Breast epithelium (tissue), 4 donors: Measurements from ENCODE around the gene SEMA4D. TPM values are rescaled to one million over a fixed set of nuclear protein-coding genes. Genes with fewer than 3 reads are reported as not detected.

Experiments
- DNase-seq, 2 donors: peaks; one replicate each; pipeline ENCODE4 v3.0.0-alpha.2; 2019; ENCODE audit warnings: low spot score in 2 of 2
- H3K27ac ChIP-seq, 2 donors: fragments of 200-600 bp; sonication (generic) in 1 of 2; one replicate each; pipeline ENCODE4 v1.5.1; 2016 to 2019; ENCODE audit warnings: mild to moderate bottlenecking in 1 of 2
- H3K27me3 ChIP-seq, 2 donors: fragments of 200-600 bp; sonication (generic) in 1 of 2; one replicate each; pipeline versions ENCODE4 v1.5.1 to v1.6.0; 2017 to 2019; ENCODE audit warnings: control low read depth in 1 of 2, mild to moderate bottlenecking in 1 of 2
- H3K36me3 ChIP-seq: fragments of 200-600 bp; one replicate; pipeline ENCODE4 v1.5.1; 2019
- H3K4me1 ChIP-seq, 2 donors: fragments of 200-600 bp; sonication (generic); one replicate each; pipeline ENCODE4 v1.5.1; 2016 to 2019; ENCODE audit warnings: control low read depth in 1 of 2
- H3K4me3 ChIP-seq, 3 donors: fragments of 200-600 bp; sonication (generic); 1 replicate in 2 of 3; 2 replicates in 1 of 3; pipeline ENCODE4 v1.5.1; 2016 to 2019; ENCODE audit warnings: mild to moderate bottlenecking in 3 of 3, moderate library complexity in 2 of 3
- H3K9me3 ChIP-seq, 2 donors: fragments of 200-600 bp; sonication (generic) in 1 of 2; one replicate each; pipeline ENCODE4 v1.5.1; 2016 to 2019; ENCODE audit warnings: control low read depth in 1 of 2
- CTCF ChIP-seq, 3 donors: fragments of 450-650 bp; IDR thresholded peaks; one replicate each; pipeline ENCODE4 v1.5.1; 2016 to 2017; ENCODE audit warnings: antibody characterized with exemption in 3 of 3, mild to moderate bottlenecking in 3 of 3, moderate library complexity in 3 of 3
- POLR2A ChIP-seq: fragments of 450-650 bp; IDR thresholded peaks from one replicate; pipeline ENCODE4 v1.6.1; 2016; ENCODE audit warnings: antibody characterized with exemption, mild to moderate bottlenecking, moderate library complexity
- POLR2AphosphoS5 ChIP-seq, 3 donors: sonication (generic); formaldehyde crosslinking; IDR thresholded peaks; one replicate each; pipeline ENCODE4 v1.6.1; 2017; ENCODE audit warnings: antibody characterized with exemption in 3 of 3
- intact Hi-C: fragments of 100-400 bp; cut with DNase I; formaldehyde crosslinking; loops from one replicate; pipeline ENCODE4 v1.15.1; 2023; ENCODE audit warnings: low total_unique reads
- total RNA-seq, 3 donors: library from RNA; depleted of rRNA; stranded (reverse); fragments of >200 nt; gene quantifications; one replicate each; pipeline ENCODE4 v1.1.0, GENCODE V29; 2016

The SEMA4D gene
- total RNA-seq, 3 donors from 2014 or later = 9.9 to 24.6 (median 16.1) TPM

DNA sequence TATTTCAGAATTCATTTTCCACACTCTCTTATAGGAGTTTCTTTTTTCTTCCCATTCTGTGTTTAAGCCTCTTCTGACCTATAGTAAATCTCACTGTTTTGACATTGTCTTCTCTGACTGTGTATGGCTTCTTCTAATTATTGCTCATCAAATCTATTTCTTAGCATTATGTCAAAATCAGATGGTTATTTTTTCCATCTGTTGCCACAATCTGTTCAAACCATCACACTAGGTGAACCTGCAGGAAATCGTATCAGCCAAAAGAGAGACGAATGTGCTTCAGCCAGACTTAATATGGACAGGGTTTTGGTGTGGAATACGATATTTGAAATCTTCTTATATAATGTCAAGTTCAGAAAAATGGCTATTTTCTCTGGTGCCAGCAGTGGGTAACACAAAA lies 15.9 kb upstream of the SEMA4D start:
- H3K4me1 ChIP-seq = no peaks in the 10 kb centered on the region
- H3K36me3 ChIP-seq = no peaks in the 10 kb centered on the region
- no peak for DNase-seq
- H3K4me3 ChIP-seq = no peak overlapping the region
- no peaks in the 10 kb centered on the region for H3K9me3 ChIP-seq
- intact Hi-C loops = no loop called here
- TF ChIP-seq POLR2AphosphoS5 (IDR thresholded peaks at IDR 0.05) (no peak), POLR2A (no peak), CTCF (IDR thresholded peaks at IDR 0.05) (no peak)
- no peak overlapping the region for H3K27ac ChIP-seq
- H3K27me3 ChIP-seq = no peaks in the 10 kb centered on the region

- TF ChIP-seq POLR2A (no peak), POLR2AphosphoS5 (IDR thresholded peaks at IDR 0.05) (no peak), CTCF (IDR thresholded peaks at IDR 0.05) (no peak)
- intact Hi-C loops = no loop called here
- Histone ChIP-seq H3K4me1 (no peaks in the 10 kb centered on the region), H3K36me3 (no peaks in the 10 kb centered on the region), H3K27me3 (no peaks in the 10 kb centered on the region), H3K27ac (no peak overlapping the region), H3K4me3 (no peak overlapping the region), H3K9me3 (no peaks in the 10 kb centered on the region)
- DNase-seq = no peak
Observed at GRCh38 chr9:89512382-89512781, 14.5 kb upstream of the SEMA4D start.

DNA sequence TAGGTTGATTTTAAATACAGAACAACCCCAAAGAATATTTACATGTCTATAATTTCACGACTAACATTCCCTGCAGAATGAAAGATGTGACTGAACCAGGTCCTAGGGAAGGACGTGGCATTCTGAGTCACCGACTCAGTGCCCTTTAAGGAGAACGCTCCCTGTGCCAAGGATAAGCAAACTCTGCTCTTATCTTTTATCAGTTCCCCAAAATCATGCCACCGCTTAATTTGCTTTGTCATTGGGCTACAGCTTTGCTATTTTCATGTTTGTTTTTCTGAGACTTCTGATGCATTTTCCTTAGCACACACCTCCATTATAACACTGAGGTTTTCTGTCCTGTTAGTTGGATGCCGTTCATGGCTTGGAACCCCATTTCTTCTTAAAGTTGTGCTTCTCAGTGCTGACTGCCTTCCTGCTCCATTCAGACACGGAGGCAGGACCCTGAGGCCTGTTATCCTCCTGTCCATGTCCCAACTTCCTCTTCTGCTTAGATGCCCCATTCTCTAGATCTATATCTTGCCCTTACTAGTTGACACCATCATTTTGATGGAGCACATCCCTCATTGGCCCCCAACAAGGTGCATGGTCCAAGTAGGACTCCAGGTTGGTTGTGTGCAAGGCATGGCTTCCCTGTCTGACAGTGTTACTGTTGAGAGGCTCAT lies 11.2 kb upstream of the SEMA4D start:
- Histone ChIP-seq H3K9me3 (no peaks in the 10 kb centered on the region), H3K36me3 (no peaks in the 10 kb centered on the region), H3K27me3 (no peaks in the 10 kb centered on the region), H3K27ac (no peak overlapping the region), H3K4me1 (no peaks in the 10 kb centered on the region), H3K4me3 (no peak overlapping the region)
- TF ChIP-seq POLR2AphosphoS5 (IDR thresholded peaks at IDR 0.05) (no peak), CTCF (IDR thresholded peaks at IDR 0.05) (no peak), POLR2A (no peak)
- DNase-seq = no peak
- intact Hi-C loops = no loop called here

DNA sequence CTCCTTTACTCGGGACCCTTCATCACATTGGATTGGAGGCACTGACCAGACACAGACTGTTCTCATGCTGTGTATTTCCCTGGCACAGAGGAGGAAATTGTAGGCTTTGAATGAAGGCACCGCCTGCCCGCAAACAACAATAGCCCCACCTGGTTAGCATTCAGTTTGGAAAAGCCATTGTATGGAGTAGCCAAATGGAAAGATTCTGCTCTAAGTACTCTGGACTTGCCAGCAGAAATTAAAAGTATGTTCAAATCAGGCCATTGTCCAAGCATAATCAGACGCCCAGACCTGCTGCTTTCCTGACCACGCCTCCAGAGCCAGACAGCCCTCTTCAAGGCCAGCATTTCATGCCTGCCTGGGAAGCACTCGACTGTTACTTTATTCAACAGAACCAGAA lies 8.0 kb upstream of the SEMA4D start:
- TF ChIP-seq POLR2A = no peak
- DNase-seq = no peak
- no peak overlapping the region for H3K4me3 ChIP-seq
- intact Hi-C loops = no loop called here
- no peaks in the 10 kb centered on the region for H3K9me3 ChIP-seq
- no peaks in the 10 kb centered on the region for H3K27me3 ChIP-seq
- no peaks in the 10 kb centered on the region for H3K4me1 ChIP-seq
- H3K27ac ChIP-seq = no peak overlapping the region
- no peaks in the 10 kb centered on the region for H3K36me3 ChIP-seq

DNA sequence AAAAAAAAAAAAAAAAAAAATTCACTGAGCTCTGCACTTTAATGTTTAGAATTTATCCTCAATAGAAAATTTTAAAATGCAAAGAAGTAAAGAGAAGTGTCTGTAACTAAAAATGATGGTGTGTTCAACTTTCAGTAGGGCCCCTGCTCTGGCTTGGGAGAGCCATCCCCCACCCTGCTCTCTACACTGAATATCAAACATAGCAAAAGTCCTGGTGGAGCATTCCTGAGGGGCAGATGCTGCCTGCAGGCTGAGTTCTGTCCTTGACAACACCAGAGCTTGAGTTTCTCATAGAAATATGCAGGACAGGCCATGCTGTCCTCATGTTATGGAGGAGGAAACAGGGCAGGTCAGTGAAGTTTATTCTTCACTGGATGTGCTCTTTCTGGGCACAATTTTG lies 7.1 kb upstream of the SEMA4D start:
- Histone ChIP-seq H3K4me1 (no peaks in the 10 kb centered on the region), H3K27me3 (no peaks in the 10 kb centered on the region), H3K36me3 (no peaks in the 10 kb centered on the region), H3K27ac (no peak overlapping the region), H3K9me3 (no peaks in the 10 kb centered on the region), H3K4me3 (no peak overlapping the region)
- TF ChIP-seq CTCF (IDR thresholded peaks at IDR 0.05) (no peak), POLR2AphosphoS5 (IDR thresholded peaks at IDR 0.05) (no peak), POLR2A (no peak)
- DNase-seq = no peak
- intact Hi-C loops = no loop called here

- Histone ChIP-seq H3K27me3 (no peaks in the 10 kb centered on the region), H3K4me3 (no peak overlapping the region)
- TF ChIP-seq POLR2AphosphoS5 (IDR thresholded peaks at IDR 0.05) (no peak), POLR2A (no peak), CTCF (IDR thresholded peaks at IDR 0.05) (no peak)
Observed at GRCh38 chr9:89502671-89503070, 4.8 kb upstream of the SEMA4D start.

More at GRCh38 chr9:89502671-89503070, 4.8 kb upstream of the SEMA4D start:
- no peaks in the 10 kb centered on the region for H3K9me3 ChIP-seq
- H3K36me3 ChIP-seq = no peaks in the 10 kb centered on the region
- DNase-seq = no peak
- H3K27ac ChIP-seq = no peak overlapping the region
- intact Hi-C loops = no loop called here
- H3K4me1 ChIP-seq = no peaks in the 10 kb centered on the region
